Kidney (tissue), 14 donors: Measurements from ENCODE around the gene LIN28A. TPM values are rescaled to one million over a fixed set of nuclear protein-coding genes. Genes with fewer than 3 reads are reported as not detected.

ENCODE experiments used
- DNase-seq, 5 donors: peaks; one replicate each; pipeline ENCODE4 v3.0.0-alpha.2; 2013 to 2020
- FAIRE-seq: peaks from 2 replicates; lab custom pipeline; 2012; peaks lifted over from hg19 to GRCh38; lab: Jason Lieb, UNC
- H3K27ac ChIP-seq, 2 donors: one replicate each; pipeline ENCODE4 v1.7.0; 2013; ENCODE audit warnings: low read depth in 2 of 2, low read length in 2 of 2, inconsistent platforms in 1 of 2
- H3K27me3 ChIP-seq: one replicate; pipeline ENCODE4 v1.7.1; 2013; ENCODE audit warnings: low read length, inconsistent platforms; ENCODE audit not compliant: control insufficient read depth, insufficient read depth
- H3K36me3 ChIP-seq, 3 donors: one replicate each; pipeline versions ENCODE4 v1.7.0 to v1.7.1; 2013; ENCODE audit warnings: low read length in 3 of 3, control low read depth in 1 of 3, inconsistent platforms in 1 of 3; ENCODE audit not compliant: insufficient read depth in 3 of 3, control insufficient read depth in 2 of 3
- H3K4me1 ChIP-seq, 3 donors: one replicate each; pipeline versions ENCODE4 v1.7.0 to v1.7.1; 2013; ENCODE audit warnings: low read length in 3 of 3, inconsistent platforms in 1 of 3, low read depth in 1 of 3; ENCODE audit not compliant: control insufficient read depth in 2 of 3, insufficient read depth in 2 of 3
- H3K4me3 ChIP-seq, 3 donors: one replicate each; pipeline versions ENCODE4 v1.7.0 to v1.8.1; 2013; ENCODE audit warnings: low read length in 3 of 3, control low read depth in 1 of 3, inconsistent platforms in 1 of 3
- H3K9ac ChIP-seq, 3 donors: one replicate each; pipeline versions ENCODE4 v1.7.0 to v1.7.1; 2013; ENCODE audit warnings: low read length in 3 of 3, control low read depth in 1 of 3, inconsistent platforms in 1 of 3
- H3K9me3 ChIP-seq, 3 donors: one replicate each; pipeline versions ENCODE4 v1.7.0 to v1.7.1; 2013; ENCODE audit warnings: low read length in 3 of 3, control low read depth in 1 of 3, inconsistent platforms in 1 of 3; ENCODE audit not compliant: control insufficient read depth in 2 of 3, insufficient read depth in 1 of 3
- intact Hi-C: fragments of 100-400 bp; cut with DNase I; formaldehyde crosslinking; loops from one replicate; pipeline ENCODE4 v1.11.1; 2022
- polyA plus RNA-seq: library from polyadenylated mRNA; stranded (reverse); fragments of 350-450 nt; fragmentation: Illumina TruSeq; extraction: RNeasy Lipid Tissue Mini Kit (QIAGEN cat#74804); gene quantifications from one replicate; pipeline ENCODE4 v1.2.3, GENCODE V29; 2014; ENCODE audit warnings: low read depth, low replicate concordance; ENCODE audit not compliant: insufficient read depth
- total RNA-seq: library from RNA; stranded (reverse); fragmentation: NEBNext Ultra II Directional; extraction: Animal tissue kit (Norgen Biotek cat#: 25700); gene quantifications from one replicate; pipeline ENCODE4 v1.2.1, GENCODE V29; 2021
- TF ChIP-seq, protein P1 (sequence below): IDR thresholded peaks from 3 replicates; pipeline ENCODE4 v1.5.1; 2012; ENCODE audit warnings: mild to moderate bottlenecking, moderate library complexity, borderline replicate concordance; ENCODE audit not compliant: insufficient read depth; ENCODE audit errors: extremely low read depth
- donor health status: control.
- donor health status: control.
- donor health status: control.
- donor health status: control.
- donor health status: control.
- donor health status: DM: yes; HTN: yes; CAD: no.
- donor health status: Normal renal cell carcinoma (clear cell type).

Gene LIN28A
- total and polyA plus RNA-seq, 2 donors from 2014 or later: not detected

DNA sequence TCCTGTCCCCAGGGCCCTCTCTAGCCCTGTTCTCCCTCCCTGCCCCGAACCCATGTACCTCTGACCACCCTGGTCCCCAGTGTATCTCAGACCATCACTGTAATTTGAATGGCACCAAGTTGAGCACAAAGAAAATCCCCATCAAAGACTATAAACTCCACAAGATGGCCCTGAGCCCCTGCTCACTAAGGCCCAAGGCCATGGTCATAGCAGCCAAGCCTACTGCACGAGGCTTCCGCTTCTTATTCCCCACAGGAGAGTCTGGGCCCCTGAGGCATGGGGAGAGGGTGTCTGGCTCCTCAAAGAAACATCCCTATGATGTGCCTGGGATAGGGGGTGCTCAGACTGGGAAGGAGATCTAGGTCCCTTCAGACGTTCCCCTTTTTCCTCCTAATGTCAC lies 42.6 kb upstream of the LIN28A start:
- Histone ChIP-seq H3K27me3 (no peaks in the 10 kb centered on the region), H3K36me3 (no peaks in the 10 kb centered on the region), H3K4me3 (no peak overlapping the region), H3K9ac (no peak overlapping the region), H3K27ac (no peak overlapping the region), H3K9me3 (no peaks in the 10 kb centered on the region), H3K4me1 (no peaks in the 10 kb centered on the region)
- DNase-seq (no peak), FAIRE-seq (no peak)
- intact Hi-C loops: no loop called here
- TF ChIP-seq, protein P1, sequence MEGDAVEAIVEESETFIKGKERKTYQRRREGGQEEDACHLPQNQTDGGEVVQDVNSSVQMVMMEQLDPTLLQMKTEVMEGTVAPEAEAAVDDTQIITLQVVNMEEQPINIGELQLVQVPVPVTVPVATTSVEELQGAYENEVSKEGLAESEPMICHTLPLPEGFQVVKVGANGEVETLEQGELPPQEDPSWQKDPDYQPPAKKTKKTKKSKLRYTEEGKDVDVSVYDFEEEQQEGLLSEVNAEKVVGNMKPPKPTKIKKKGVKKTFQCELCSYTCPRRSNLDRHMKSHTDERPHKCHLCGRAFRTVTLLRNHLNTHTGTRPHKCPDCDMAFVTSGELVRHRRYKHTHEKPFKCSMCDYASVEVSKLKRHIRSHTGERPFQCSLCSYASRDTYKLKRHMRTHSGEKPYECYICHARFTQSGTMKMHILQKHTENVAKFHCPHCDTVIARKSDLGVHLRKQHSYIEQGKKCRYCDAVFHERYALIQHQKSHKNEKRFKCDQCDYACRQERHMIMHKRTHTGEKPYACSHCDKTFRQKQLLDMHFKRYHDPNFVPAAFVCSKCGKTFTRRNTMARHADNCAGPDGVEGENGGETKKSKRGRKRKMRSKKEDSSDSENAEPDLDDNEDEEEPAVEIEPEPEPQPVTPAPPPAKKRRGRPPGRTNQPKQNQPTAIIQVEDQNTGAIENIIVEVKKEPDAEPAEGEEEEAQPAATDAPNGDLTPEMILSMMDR: no peak

DNA sequence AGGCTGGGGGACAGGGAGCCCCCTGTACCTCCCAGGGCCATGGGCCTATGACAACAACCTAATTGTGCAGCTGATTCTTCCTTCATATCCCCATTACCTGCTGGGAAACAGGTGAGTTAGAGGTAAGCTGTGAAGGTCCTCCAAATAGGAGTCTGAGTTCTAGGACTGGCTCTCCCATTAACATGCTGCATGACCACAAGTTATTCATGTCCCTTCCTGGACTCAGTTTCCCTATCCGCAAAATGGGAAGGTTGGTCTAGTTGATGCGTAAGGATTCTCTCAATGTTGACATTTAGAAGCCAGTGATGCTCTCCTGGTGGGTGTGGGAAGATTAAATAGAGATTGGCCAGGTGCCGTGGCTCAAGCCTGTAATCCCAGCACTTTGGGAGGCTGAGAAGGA lies 42.1 kb upstream of the LIN28A start:
- no peaks in the 10 kb centered on the region for H3K27me3 ChIP-seq
- no peaks in the 10 kb centered on the region for H3K9me3 ChIP-seq
- FAIRE-seq: no peak
- intact Hi-C loops: no loop called here
- H3K4me1 ChIP-seq: no peaks in the 10 kb centered on the region
- no peak overlapping the region for H3K9ac ChIP-seq
- H3K36me3 ChIP-seq: no peaks in the 10 kb centered on the region
- H3K27ac ChIP-seq: no peak overlapping the region
- TF ChIP-seq, protein P1: no peak
- H3K4me3 ChIP-seq: no peak overlapping the region
- no peak for DNase-seq

DNA sequence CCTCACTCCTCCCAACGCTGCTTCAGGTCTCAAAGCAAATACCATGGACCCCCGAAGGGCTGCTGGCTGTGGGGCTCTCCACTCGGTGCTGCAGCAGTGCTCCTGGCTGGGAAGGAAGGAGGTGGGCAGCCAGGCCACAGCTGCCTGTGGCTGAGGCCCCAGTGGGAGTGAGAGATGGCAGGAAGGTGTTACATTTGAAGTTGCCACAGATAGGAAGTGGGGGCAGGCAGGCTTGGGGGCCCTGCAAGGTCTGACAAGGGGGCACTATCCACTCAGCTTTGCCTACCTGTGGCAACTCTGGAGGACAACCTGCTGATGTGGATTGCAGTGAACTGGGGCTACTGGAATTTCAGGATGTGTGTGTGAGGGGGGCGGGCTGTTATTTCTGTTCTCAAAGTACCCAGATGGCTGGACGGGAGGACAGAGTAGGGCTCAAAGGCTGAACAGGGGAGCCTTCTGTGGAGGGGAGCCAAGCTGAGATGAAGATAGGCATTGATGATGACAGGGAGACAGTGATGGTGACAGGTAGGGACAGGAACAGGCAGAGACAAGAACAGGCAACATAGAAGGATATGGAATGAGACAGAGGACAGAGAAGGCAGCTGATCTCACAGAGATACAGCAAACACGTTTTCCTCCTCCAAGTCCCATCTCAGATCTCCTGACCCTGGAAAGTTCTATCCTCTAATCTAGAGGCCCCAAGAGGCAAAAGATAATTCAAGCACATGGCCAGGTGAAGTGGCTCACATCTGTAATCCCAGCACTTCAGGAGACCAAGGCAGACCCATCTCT lies 39.8 kb upstream of the LIN28A start:
- Histone ChIP-seq H3K4me3 (no peak overlapping the region), H3K9me3 (no peaks in the 10 kb centered on the region), H3K27ac (no peak overlapping the region), H3K4me1 (no peaks in the 10 kb centered on the region), H3K27me3 (no peaks in the 10 kb centered on the region), H3K36me3 (no peaks in the 10 kb centered on the region), H3K9ac (no peak overlapping the region)
- intact Hi-C loops: no loop called here
- DNase-seq (no peak), FAIRE-seq (no peak)
- TF ChIP-seq, protein P1: no peak
